Bone marrow (tissue), 2 donors: ENCODE results near the gene CYB5A.

ENCODE experiments used
- DNase-seq, 2 donors: peaks; one replicate each; lab custom pipeline; 2025; lab: John Stamatoyannopoulos, UW

CYB5A gene

GRCh38 chr18:74276609-74277008 is 15.2 kb downstream of the CYB5A start:
- no peak for DNase-seq

GRCh38 chr18:74275736-74276135 is 16.0 kb downstream of the CYB5A start:
- no peak for DNase-seq

DNA sequence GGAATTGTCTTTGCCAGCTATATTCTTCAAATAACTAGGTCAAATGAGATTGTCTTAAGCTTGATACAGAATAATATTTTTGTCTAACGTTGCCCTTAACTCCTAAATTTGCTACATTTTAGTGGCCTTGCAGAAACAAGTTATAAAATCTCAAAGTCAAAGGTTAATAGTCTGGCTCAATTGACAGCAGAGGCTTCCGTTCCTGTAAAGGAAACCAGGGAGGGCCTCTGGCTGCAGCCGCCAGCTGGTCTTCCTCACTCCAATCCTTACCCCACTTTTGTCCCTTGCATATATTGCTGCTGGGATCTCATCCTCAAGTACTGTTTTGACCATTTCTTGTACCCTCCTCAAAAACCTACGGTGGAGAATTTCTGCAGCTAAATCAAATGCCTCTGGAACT is 17.1 kb downstream of the CYB5A start:
- no peak for DNase-seq

GRCh38 chr18:74273394-74273793 is 18.4 kb downstream of the CYB5A start:
- no peak for DNase-seq

- DNase-seq = no peak
Observed at GRCh38 chr18:74271635-74272034, 20.1 kb downstream of the CYB5A start.

DNA sequence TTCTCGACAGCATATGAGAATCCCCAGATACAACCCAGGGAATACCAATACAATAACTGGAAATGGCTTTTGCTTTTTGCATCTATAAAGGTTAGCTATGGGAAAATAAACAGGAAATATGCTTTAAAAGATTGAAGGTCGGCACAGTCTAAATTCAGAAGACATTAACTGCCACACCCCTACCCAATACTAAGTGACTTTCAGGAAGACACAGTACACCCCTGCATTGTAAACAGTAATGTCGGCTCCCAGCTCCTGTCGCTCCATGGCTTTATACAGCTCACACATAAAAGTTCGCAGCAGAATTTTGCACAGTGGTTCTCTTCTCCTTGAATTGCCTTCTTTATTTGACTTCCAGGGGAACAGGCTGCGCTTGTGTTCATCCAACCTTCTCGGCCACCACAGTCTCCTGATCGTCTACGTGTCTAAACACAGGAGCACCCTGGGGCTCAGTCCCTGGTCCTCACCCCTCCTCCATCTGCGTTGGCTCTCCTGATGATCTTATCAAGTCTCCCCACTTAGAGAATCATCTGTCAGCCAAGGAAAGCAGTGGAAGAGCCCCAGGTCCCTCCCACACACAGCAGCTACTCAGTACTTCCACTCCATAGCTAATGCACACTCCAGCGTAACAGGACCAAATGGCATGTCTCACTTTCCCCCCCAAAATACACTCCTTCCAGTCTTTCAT is 22.7 kb downstream of the CYB5A start:
- DNase-seq = no peak

GRCh38 chr18:74268175-74268574 is 23.6 kb downstream of the CYB5A start:
- DNase-seq = no peak

DNA sequence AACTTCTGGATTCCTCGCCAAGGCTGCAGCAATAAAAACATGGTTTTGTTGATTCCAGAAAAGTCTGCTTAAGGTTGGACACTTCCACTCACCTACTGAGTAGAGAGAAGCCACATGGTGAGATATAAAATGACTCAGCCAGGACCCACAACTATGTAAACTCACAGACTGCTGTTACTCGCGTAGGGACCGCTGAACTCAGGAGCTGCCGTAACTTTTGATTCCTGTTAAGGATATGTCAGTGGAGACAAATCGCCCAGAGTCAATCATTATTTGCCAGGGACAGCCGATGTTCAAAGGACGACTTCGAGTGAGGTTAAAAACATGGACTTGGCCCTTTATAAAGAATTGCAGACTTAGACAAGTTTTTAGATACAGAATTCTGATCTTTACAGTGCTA is 25.6 kb downstream of the CYB5A start:
- no peak for DNase-seq

DNA sequence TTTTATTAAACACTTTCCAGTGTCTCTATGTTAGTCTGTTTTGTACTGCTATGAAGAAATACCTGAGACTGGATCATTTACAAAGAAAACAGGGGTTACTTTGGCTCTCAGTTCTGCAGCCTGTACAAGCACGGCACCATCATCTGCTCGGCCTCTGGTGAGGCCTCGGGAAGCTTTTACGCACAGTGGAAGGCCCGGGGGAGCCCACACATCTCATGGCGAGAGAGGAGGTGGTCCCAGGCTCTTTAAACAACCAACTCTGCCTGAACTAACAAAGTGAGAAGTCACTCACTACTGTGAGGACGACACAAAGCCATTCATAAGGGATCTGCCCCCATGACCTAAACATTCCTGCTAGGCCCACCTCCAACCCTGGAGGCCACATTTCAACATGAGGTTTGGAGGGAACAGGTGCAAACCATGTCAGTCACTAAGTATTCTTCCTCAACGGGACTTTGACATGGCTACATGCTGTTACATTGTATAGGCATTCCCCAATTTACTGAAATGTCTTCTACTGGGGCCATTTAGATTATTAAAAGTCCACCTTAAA is 26.1 kb downstream of the CYB5A start:
- DNase-seq = no peak

DNA sequence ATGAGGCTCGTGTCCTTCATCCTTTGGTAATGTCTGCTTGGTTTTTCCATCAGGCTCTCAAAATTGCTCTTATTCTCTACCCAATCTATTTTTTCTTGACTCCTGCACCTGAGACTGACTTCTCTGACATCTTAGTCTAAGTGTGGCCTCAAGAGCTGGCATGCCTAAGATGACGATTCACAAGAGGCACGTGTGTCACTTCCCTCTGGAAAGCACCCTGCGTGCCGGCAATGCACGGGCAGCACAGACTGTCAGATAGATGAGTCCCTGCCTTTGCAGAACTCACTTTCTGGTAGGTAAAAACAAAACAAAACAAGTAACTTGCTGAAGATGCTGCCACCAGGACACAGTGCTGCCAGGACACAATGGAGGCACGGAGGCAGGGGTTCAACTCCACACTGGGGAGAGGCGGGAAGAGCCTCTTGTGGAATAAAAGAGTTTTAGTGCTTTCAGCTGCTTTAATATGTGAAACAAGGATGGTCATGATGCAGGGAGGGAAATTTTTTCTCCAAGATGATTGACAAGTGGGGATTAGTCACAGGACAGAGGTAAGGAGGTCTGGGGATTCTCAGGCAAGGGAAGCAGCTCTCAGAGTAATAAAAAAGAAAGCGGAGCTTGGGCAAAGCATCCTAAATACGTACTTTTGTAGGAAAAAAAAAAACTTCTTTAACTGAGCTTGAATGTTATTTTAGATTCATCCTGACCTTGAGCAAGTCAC is 27.3 kb downstream of the CYB5A start:
- DNase-seq = no peak

GRCh38 chr18:74261053-74261713 is 30.6 kb downstream of the CYB5A start:
- no peak for DNase-seq

- no peak for DNase-seq
Observed at GRCh38 chr18:74259347-74259746, 32.4 kb downstream of the CYB5A start.

- no peak for DNase-seq
Observed at GRCh38 chr18:74257083-74257482, 34.7 kb downstream of the CYB5A start.

DNA sequence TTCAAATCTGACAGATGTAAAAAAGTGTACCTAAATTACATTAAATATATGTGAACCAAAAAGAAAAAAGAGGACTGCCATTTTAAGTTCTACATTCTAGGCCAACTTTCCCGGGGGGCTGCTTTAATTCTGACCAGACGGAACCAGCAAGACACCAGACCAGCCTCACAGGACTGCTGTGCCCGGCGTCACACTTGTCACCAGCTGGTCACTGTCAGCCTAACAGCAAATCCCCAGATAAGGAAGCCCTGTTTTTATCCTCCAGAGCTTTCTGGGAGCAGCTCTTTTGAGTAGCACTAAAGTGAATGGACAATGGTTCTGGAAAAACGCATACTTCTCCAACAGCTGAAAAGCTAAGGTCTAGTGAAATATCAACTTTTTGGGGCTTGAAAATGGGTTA is 35.6 kb downstream of the CYB5A start:
- DNase-seq = no peak

GRCh38 chr18:74255131-74255616 is 36.6 kb downstream of the CYB5A start:
- no peak for DNase-seq

GRCh38 chr18:74252039-74252395 is 39.7 kb downstream of the CYB5A start:
- no peak for DNase-seq

- no peak for DNase-seq
Observed at GRCh38 chr18:74251297-74252038, 40.3 kb downstream of the CYB5A start.

- DNase-seq = no peak
Observed at GRCh38 chr18:74250131-74250530, 41.6 kb downstream of the CYB5A start.

DNA sequence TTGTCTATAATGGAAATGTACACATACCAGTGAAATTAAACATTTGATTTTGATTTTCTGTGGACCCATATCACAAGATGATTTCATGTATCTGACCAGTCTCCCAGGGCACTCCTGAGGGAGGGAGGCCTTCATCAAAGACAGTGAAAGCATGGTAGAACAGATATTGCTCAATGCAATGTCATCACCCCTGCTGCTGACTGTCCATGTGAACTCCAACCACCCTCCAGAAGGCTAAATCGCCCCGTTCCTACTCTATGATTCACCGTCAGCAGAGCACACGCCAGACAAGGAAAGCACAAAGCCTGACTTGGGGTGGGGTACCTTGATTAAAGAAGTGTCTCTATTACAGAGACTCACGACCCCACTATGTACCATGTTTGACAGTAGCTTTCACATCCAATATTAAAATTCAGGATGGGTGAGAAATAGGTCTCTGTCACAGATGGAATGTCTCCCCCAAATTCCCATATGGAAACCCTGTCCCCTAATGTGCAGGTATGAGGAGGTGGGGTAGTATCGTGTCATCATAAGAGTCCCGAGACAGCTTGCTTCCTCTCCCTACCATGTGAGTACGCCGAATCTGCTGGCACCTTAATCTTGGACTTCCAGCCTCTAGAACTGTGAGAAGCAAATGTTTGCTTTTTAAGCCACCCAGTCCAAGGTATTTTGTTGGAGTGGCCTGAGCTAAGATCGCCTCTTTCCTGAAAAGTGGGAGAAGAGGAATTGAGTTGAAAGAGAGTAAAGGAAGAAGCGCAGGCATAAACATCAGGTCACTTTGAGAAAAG is 42.4 kb downstream of the CYB5A start:
- no peak for DNase-seq

DNA sequence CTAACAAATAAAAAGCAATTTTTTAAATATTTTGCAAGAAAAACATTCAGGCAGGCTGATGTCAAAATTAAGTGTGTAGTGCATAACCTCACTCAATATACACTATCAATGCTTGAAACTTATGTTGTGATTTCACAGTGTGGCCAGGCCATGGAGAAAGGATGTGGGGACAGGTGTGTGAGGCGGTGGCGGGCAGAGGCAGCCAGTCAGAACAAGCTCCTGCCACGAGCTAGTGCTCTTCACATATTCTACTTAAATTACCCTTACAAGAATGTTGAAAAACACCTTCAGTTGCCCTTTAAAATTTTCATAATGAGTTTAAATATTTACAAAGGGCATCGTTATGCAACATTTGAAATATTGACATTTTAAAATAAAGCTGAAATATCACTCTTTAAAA is 43.2 kb downstream of the CYB5A start:
- no peak for DNase-seq

DNA sequence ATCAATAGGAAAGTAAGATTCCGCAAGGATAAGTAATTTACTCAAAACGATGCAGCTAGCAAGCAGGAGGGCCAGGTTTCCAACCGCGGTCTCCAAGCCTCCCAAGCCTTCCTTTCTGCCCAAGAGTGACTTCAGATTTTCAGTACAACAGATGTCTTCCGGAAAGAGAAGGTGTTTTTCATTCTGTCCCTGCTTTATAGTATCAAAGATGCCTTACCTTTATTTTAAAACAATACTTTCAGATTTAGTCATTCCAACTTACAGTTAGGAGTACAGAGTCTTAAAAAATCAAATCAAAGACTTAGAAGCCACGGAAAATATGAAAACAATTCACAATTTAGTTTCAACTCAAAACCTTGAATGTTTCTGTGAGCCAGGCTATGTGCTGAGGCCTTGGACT is 43.6 kb downstream of the CYB5A start:
- DNase-seq = no peak
